H1 (cell line): ENCODE data around the gene ANO2. TPM values are rescaled to one million over a fixed set of nuclear protein-coding genes. Genes with fewer than 3 reads are reported as not detected.

ENCODE experiments used
- CTCF ChIA-PET: fragments of 300-600 bp; sonication (Branson Sonifier 250); formaldehyde crosslinking; loops from one replicate; lab custom pipeline; 2021; ENCODE audit not compliant: partially characterized antibody; lab: Charles Lee
- POLR2A ChIA-PET: fragments of 300-600 bp; sonication (Branson Sonifier 250); formaldehyde crosslinking; loops from one replicate; lab custom pipeline; 2021; ENCODE audit warnings: inconsistent platforms; ENCODE audit not compliant: partially characterized antibody; lab: Charles Lee
- DNase-seq, 2 experiments: peaks; one replicate each; pipeline versions ENCODE4 v3.0.0 to v3.0.0-alpha.2; 2010 to 2022; ENCODE audit warnings: low spot score in 2 of 2, low read depth in 1 of 2, mixed read lengths in 1 of 2
- FAIRE-seq: peaks from 2 replicates; lab custom pipeline; 2011; peaks lifted over from hg19 to GRCh38; lab: Jason Lieb, UNC
- H2AFZ ChIP-seq: 2 replicates; pipeline ENCODE4 v1.8.1; 2012; ENCODE audit warnings: low read length, inconsistent platforms
- H2AK5ac ChIP-seq: 2 replicates; pipeline ENCODE4 v1.6.1; 2013; ENCODE audit warnings: low read depth, low read length
- H2BK120ac ChIP-seq: replicated peaks from 2 replicates; pipeline ENCODE3; 2013; ENCODE audit warnings: low read depth, low read length, inconsistent platforms
- H2BK12ac ChIP-seq: 2 replicates; pipeline ENCODE4 v1.6.1; 2013; ENCODE audit warnings: low read depth, low read length
- H2BK15ac ChIP-seq: 2 replicates; pipeline ENCODE4 v1.6.1; 2013; ENCODE audit warnings: low read length
- H2BK20ac ChIP-seq: 2 replicates; pipeline ENCODE4 v1.6.1; 2013; ENCODE audit warnings: low read length
- H2BK5ac ChIP-seq: 2 replicates; pipeline ENCODE4 v1.6.1; 2013; ENCODE audit warnings: low read depth, low read length
- H3K14ac ChIP-seq: 2 replicates; pipeline ENCODE4 v1.6.1; 2013; ENCODE audit warnings: inconsistent platforms; ENCODE audit not compliant: insufficient read length
- H3K18ac ChIP-seq: 2 replicates; pipeline ENCODE4 v1.6.1; 2013; ENCODE audit warnings: low read length; ENCODE audit errors: extremely low read depth
- H3K23ac ChIP-seq: 2 replicates; pipeline ENCODE4 v1.6.1; 2013; ENCODE audit warnings: inconsistent platforms; ENCODE audit not compliant: insufficient read length
- H3K23me2 ChIP-seq: 2 replicates; pipeline ENCODE4 v1.6.1; 2013; ENCODE audit warnings: low read depth, low read length
- H3K27ac ChIP-seq: 2 replicates; pipeline ENCODE4 v1.6.1; 2011; ENCODE audit warnings: low read depth, low read length, inconsistent platforms
- H3K27me3 ChIP-seq, 4 experiments: replicated peaks in 1 of 4; 1 replicate in 1 of 4; 2 replicates in 3 of 4; pipeline versions ENCODE4 v1.6.1 to v1.8.1; 2011 to 2013; ENCODE audit warnings: low read length in 3 of 4, mild to moderate bottlenecking in 3 of 4, inconsistent platforms in 2 of 4, mixed read lengths in 2 of 4, moderate library complexity in 1 of 4; ENCODE audit not compliant: control insufficient read depth in 3 of 4, insufficient read depth in 3 of 4; ENCODE audit errors: extremely low read depth in 1 of 4
- H3K36me3 ChIP-seq, 4 experiments: 2 replicates each; pipeline versions ENCODE4 v1.6.1 to v1.8.1; 2011 to 2013; ENCODE audit warnings: mild to moderate bottlenecking in 4 of 4, low read length in 3 of 4, moderate library complexity in 2 of 4, control low read depth in 1 of 4, inconsistent platforms in 1 of 4; ENCODE audit not compliant: insufficient read depth in 4 of 4, control insufficient read depth in 2 of 4
- H3K4ac ChIP-seq: replicated peaks from 2 replicates; pipeline ENCODE3; 2013; ENCODE audit warnings: low read length, low read depth, mixed read lengths, inconsistent platforms; ENCODE audit not compliant: insufficient read length
- H3K4me1 ChIP-seq, 4 experiments: replicated peaks in 1 of 4; 1 replicate in 1 of 4; 2 replicates in 3 of 4; pipeline versions ENCODE4 v1.6.1 to v1.8.1; 2011 to 2013; ENCODE audit warnings: low read length in 3 of 4, inconsistent platforms in 2 of 4, mixed read lengths in 1 of 4; ENCODE audit not compliant: insufficient read depth in 4 of 4, control insufficient read depth in 3 of 4
- H3K4me2 ChIP-seq, 2 experiments: 2 replicates each; pipeline versions ENCODE4 v1.6.1 to v1.8.1; 2011 to 2013; ENCODE audit warnings: low read depth in 2 of 2, low read length in 2 of 2, control low read depth in 1 of 2, inconsistent platforms in 1 of 2, mild to moderate bottlenecking in 1 of 2; ENCODE audit not compliant: insufficient read depth in 1 of 2
- H3K4me3 ChIP-seq, 4 experiments: fragments of 200-600, 300-600 bp in 1 of 4; sonication (generic), shearing (Covaris generic), sonication (Bioruptor Twin) in 1 of 4; 2 replicates each; pipeline versions ENCODE4 v1.5.1 to v1.8.1; 2011 to 2016; ENCODE audit warnings: low read length in 4 of 4, low read depth in 3 of 4, control low read depth in 2 of 4, inconsistent platforms in 2 of 4, mild to moderate bottlenecking in 2 of 4, mixed read lengths in 1 of 4, moderate library complexity in 1 of 4; ENCODE audit not compliant: insufficient read depth in 2 of 4; ENCODE audit errors: extremely low read depth in 1 of 4
- H3K56ac ChIP-seq: replicated peaks from 2 replicates; pipeline ENCODE3; 2013; ENCODE audit warnings: low read depth, mild to moderate bottlenecking, mixed read lengths, low read length, inconsistent platforms; ENCODE audit not compliant: insufficient read length
- H3K79me1 ChIP-seq: 2 replicates; pipeline ENCODE4 v1.6.1; 2013; ENCODE audit warnings: low read depth, low read length, control low read depth
- H3K79me2 ChIP-seq, 2 experiments: 2 replicates each; pipeline versions ENCODE4 v1.6.1 to v1.8.1; 2012 to 2013; ENCODE audit warnings: low read length in 2 of 2, mild to moderate bottlenecking in 2 of 2, inconsistent platforms in 1 of 2; ENCODE audit not compliant: insufficient read depth in 2 of 2, control insufficient read depth in 1 of 2
- H3K9ac ChIP-seq, 4 experiments: replicated peaks in 1 of 4; 1 replicate in 1 of 4; 2 replicates in 3 of 4; pipeline versions ENCODE4 v1.6.1 to v1.8.1; 2011 to 2013; ENCODE audit warnings: low read depth in 3 of 4, low read length in 3 of 4, control low read depth in 2 of 4, mild to moderate bottlenecking in 2 of 4, moderate library complexity in 2 of 4, inconsistent platforms in 1 of 4; ENCODE audit errors: extremely low read depth in 1 of 4
- H3K9me3 ChIP-seq, 2 experiments: 2 replicates each; pipeline versions ENCODE4 v1.6.1 to v1.8.1; 2012 to 2013; ENCODE audit warnings: mild to moderate bottlenecking in 2 of 2, moderate library complexity in 2 of 2, control low read depth in 1 of 2, inconsistent platforms in 1 of 2, low read depth in 1 of 2, low read length in 1 of 2, mixed read lengths in 1 of 2; ENCODE audit not compliant: insufficient read depth in 2 of 2
- H4K20me1 ChIP-seq, 2 experiments: replicated peaks in 1 of 2; 2 replicates each; pipeline versions ENCODE3 to v1.8.1; 2011 to 2013; ENCODE audit warnings: inconsistent platforms in 2 of 2, low read length in 2 of 2, mild to moderate bottlenecking in 1 of 2; ENCODE audit not compliant: insufficient read depth in 2 of 2, control insufficient read depth in 1 of 2
- H4K5ac ChIP-seq: 2 replicates; pipeline ENCODE4 v1.6.1; 2013; ENCODE audit warnings: low read length, low read depth, mixed read lengths, inconsistent platforms; ENCODE audit not compliant: insufficient read length
- H4K8ac ChIP-seq: 2 replicates; pipeline ENCODE4 v1.8.0; 2013; ENCODE audit warnings: mild to moderate bottlenecking, moderate library complexity, low read length, inconsistent platforms; ENCODE audit not compliant: insufficient read depth; ENCODE audit errors: extremely low read depth
- H4K91ac ChIP-seq: replicated peaks from 2 replicates; pipeline ENCODE3; 2013; ENCODE audit warnings: low read length, mixed read lengths, inconsistent platforms; ENCODE audit not compliant: insufficient read length
- CTCF ChIP-seq, 3 experiments: IDR thresholded peaks; 1 replicate in 2 of 3; 2 replicates in 1 of 3; pipeline versions ENCODE4 v1.5.1 to v1.6.1; 2011; ENCODE audit warnings: low read length in 3 of 3, mild to moderate bottlenecking in 3 of 3, inconsistent platforms in 2 of 3, low read depth in 1 of 3, moderate library complexity in 1 of 3; ENCODE audit not compliant: insufficient read depth in 1 of 3; ENCODE audit errors: control extremely low read depth in 1 of 3
- GTF2F1 ChIP-seq: IDR thresholded peaks from 2 replicates; pipeline ENCODE4 v1.6.1; 2012; ENCODE audit warnings: low read depth, low read length, improper control_type of control experiment, borderline replicate concordance
- RAD21 ChIP-seq, 2 experiments: IDR thresholded peaks in 1 of 2; conservative IDR thresholded peaks in 1 of 2; 2 replicates each; pipeline ENCODE4 v1.6.1; 2011; ENCODE audit warnings: low read depth in 2 of 2, low read length in 2 of 2, improper control_type of control experiment in 1 of 2, inconsistent platforms in 1 of 2, mild to moderate bottlenecking in 1 of 2, moderate library complexity in 1 of 2
- WGBS, 2 experiments: shearing (Covaris generic) in 1 of 2; methylation state at CpG; one replicate each; pipeline versions ENCODE4 v1.1.6 to v1.1.7; 2013 to 2015; ENCODE audit warnings: low lambda C conversion rate in 2 of 2, mixed read lengths in 2 of 2, inconsistent platforms in 1 of 2, low coverage in 1 of 2, missing lambda C conversion rate in 1 of 2; ENCODE audit not compliant: insufficient replicate concordance in 2 of 2, insufficient coverage in 1 of 2, insufficient read length in 1 of 2; ENCODE audit errors: extremely low coverage in 1 of 2, missing lambda C conversion rate in 1 of 2; 5-methylcytosine and 5-hydroxymethylcytosine counted together
- polyA plus RNA-seq, 7 experiments: library from polyadenylated mRNA; depleted of rRNA in 3 of 7; stranded (reverse) in 5 of 7; unstranded in 2 of 7; fragments of >200 nt in 5 of 7; fragments of 200-250 nt in 2 of 7; gene quantifications; 1 replicate in 5 of 7; 2 replicates in 1 of 7; 4 replicates in 1 of 7; pipeline versions ENCODE4 v1.2.1 to v1.2.3, GENCODE V29; 2011 to 2013; ENCODE audit warnings: missing spikeins in 2 of 7, mixed read lengths in 2 of 7
- total RNA-seq: library from RNA; stranded (reverse); fragmentation: NEBNext Ultra II Directional; extraction: Animal tissue kit (Norgen Biotek cat#: 25700); gene quantifications from 2 replicates; pipeline ENCODE4 v1.2.1, GENCODE V29; 2021

The ANO2 gene
- total and polyA plus RNA-seq, 2 of the 8 experiments (the other 6 are each of a cell fraction or from before 2014, with no cell fraction given): 1.9 to 5.5 TPM

GRCh38 chr12:5965950-5966383 is 20.9 kb upstream of the ANO2 start:
- H3K9ac ChIP-seq: no peak overlapping the region
- H3K4me1 ChIP-seq: peaks cover 5 to 14% (median 12%) of the 10 kb centered on the region in 4 experiments; a peak in 6 of 7 replicates
- no peak overlapping the region for H3K4me3 ChIP-seq
- FAIRE-seq (no peak), DNase-seq (peak in 1 of 2 experiments; percentile 81)
- no peak overlapping the region for H2AK5ac ChIP-seq
- no peak overlapping the region for H3K4me2 ChIP-seq
- no peak overlapping the region for H3K14ac ChIP-seq
- no peak overlapping the region for H4K91ac ChIP-seq
- no peak overlapping the region for H2BK120ac ChIP-seq
- no peaks in the 10 kb centered on the region for H3K79me2 ChIP-seq
- H2AFZ ChIP-seq: no peak overlapping the region
- H3K9me3 ChIP-seq: no peaks in the 10 kb centered on the region
- no peak overlapping the region for H4K8ac ChIP-seq
- H3K27ac ChIP-seq: no peak overlapping the region
- no peak overlapping the region for H2BK15ac ChIP-seq
- peak overlapping the region; percentile 90; the same call in 1 of the 2 replicates for H2BK12ac ChIP-seq
- peak; percentile 51 to 63 for TF ChIP-seq RAD21 (IDR thresholded peaks at IDR 0.05 in 1 of 2, conservative IDR thresholded peaks at IDR 0.05 in 1 of 2; ENCODE audit: low read depth in 2 of 2, low read length in 2 of 2)
- TF ChIP-seq GTF2F1: no peak
- peak; percentile 84 to 90 (median 88) for TF ChIP-seq CTCF (IDR thresholded peaks at IDR 0.05; ENCODE audit: control extremely low read depth in 1 of 3, insufficient read depth in 1 of 3, low read depth in 1 of 3, low read length in 3 of 3)
- H3K79me1 ChIP-seq: no peaks in the 10 kb centered on the region
- H3K18ac ChIP-seq: no peak overlapping the region
- no peaks in the 10 kb centered on the region for H3K36me3 ChIP-seq
- no peak overlapping the region for H2BK20ac ChIP-seq
- no peak overlapping the region for H3K23ac ChIP-seq
- peaks cover 0 to 4% of the 10 kb centered on the region in 2 experiments for H4K20me1 ChIP-seq
- ChIA-PET POLR2A (no interaction called here), CTCF (interaction anchor here (1.1 to 5.1 kb wide), 14 partner anchors 8 to 79 kb away, joined by 3 to 45 read pairs (median 6); no protein-coding TSS in a partner anchor)
- 0 out of 7 replicates have a peak, but pooled peaks cover 0 to 3% (median 0%) of the 10 kb centered on the region in 4 experiments for H3K27me3 ChIP-seq
- H3K23me2 ChIP-seq: no peaks in the 10 kb centered on the region
- no peak overlapping the region; the same call in 1 of the 2 replicates for H2BK5ac ChIP-seq
- H4K5ac ChIP-seq: no peak overlapping the region
- H3K56ac ChIP-seq: no peak overlapping the region
- WGBS, 2 experiments: 37% methylated on average over 9 of the region's 9 CpGs; no CpG with 5 or more reads in 1 of the 2 experiments
- H3K4ac ChIP-seq: no peak overlapping the region
